Measurements from ENCODE around the gene CMSS1. TPM values are rescaled to one million over a fixed set of nuclear protein-coding genes. Genes with fewer than 3 reads are reported as not detected.

CMSS1 gene
- total RNA-seq, 4 donors from 2014 or later, result 11.2 to 16.3 (median 14.1) TPM

DNA sequence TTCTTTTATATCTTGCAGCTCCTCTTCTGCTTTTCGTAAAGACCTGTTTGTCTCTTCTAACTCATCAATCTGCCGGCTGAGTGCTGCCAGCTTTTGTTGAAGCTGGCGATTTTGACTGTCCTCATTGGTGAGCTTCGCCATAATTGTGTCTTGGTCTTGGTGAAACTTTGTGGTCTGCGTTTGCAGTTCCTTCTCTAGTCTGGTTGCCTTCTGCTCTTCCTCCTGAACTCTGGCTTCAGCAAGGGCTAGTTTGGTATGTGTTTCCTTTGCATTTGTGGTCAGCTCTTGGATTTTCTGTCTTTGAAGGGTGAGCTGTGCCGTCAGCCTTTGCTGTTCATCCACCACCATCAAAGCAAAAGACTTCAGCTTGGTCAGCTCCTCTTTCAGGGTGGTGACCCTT, 32.9 kb downstream of the CMSS1 start:
- WGBS, result 93% methylated on average over 6 of the region's 6 CpGs
- no peak for DNase-seq (ENCODE audit: extremely low spot score)
- intact Hi-C loops (cut with DNase I), result no loop called here
- Histone ChIP-seq H3K4me1 (peaks cover 27 to 84% (median 44%) of the 10 kb centered on the region in 4 donors), H3K4me3 (no peak overlapping the region), H3K9me3 (peaks cover 0 to 6% (median 4%) of the 10 kb centered on the region in 4 donors), H3K27ac (replicated peaks in 1 of 4) (peak overlapping the region in 3 of 4 donors; percentile 18 to 44 (median 19)), H3K36me3 (peaks cover 0 to 49% (median 18%) of the 10 kb centered on the region in 4 donors), H3K27me3 (no peaks in the 10 kb centered on the region)
- TF ChIP-seq, protein P1, sequence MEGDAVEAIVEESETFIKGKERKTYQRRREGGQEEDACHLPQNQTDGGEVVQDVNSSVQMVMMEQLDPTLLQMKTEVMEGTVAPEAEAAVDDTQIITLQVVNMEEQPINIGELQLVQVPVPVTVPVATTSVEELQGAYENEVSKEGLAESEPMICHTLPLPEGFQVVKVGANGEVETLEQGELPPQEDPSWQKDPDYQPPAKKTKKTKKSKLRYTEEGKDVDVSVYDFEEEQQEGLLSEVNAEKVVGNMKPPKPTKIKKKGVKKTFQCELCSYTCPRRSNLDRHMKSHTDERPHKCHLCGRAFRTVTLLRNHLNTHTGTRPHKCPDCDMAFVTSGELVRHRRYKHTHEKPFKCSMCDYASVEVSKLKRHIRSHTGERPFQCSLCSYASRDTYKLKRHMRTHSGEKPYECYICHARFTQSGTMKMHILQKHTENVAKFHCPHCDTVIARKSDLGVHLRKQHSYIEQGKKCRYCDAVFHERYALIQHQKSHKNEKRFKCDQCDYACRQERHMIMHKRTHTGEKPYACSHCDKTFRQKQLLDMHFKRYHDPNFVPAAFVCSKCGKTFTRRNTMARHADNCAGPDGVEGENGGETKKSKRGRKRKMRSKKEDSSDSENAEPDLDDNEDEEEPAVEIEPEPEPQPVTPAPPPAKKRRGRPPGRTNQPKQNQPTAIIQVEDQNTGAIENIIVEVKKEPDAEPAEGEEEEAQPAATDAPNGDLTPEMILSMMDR (IDR thresholded peaks at IDR 0.05), result no peak
- TF ChIP-seq POLR2A (IDR thresholded peaks at IDR 0.05; ENCODE audit: low read depth) (no peak), EP300 (IDR thresholded peaks at IDR 0.05) (no peak), POLR2AphosphoS5 (IDR thresholded peaks at IDR 0.05) (no peak)

DNA sequence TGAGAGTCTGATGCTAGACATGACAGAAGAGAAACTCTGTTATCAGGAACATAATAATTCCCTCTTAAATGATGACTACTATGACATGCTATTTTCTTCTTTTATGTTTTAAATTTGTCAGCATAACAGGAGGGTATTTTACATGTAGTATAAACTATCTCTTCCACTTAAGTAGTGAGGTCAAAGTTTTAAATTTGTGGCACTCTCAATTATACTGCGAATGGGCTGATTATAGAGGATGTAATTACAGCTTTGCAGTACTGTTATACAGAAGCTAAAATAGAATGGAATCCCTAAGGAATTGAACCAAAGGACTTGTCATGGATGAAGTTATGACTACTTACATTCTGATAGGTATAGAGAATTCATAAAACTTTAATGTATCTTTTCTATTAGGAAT, 34.3 kb downstream of the CMSS1 start:
- intact Hi-C loops (cut with DNase I), result no loop called here
- DNase-seq (ENCODE audit: extremely low spot score), result no peak
- Histone ChIP-seq H3K36me3 (peaks cover 0 to 61% (median 18%) of the 10 kb centered on the region in 4 donors), H3K9me3 (peaks cover 0 to 6% (median 4%) of the 10 kb centered on the region in 4 donors), H3K4me1 (peaks cover 16 to 83% (median 42%) of the 10 kb centered on the region in 4 donors), H3K27ac (replicated peaks in 1 of 4) (peak overlapping the region in 2 of 4 donors; percentile 8 to 27), H3K27me3 (no peaks in the 10 kb centered on the region), H3K4me3 (no peak overlapping the region)
- 87% methylated on average over 1 of the region's 1 CpG for WGBS
- TF ChIP-seq POLR2A (IDR thresholded peaks at IDR 0.05; ENCODE audit: low read depth) (no peak), EP300 (IDR thresholded peaks at IDR 0.05) (no peak), POLR2AphosphoS5 (IDR thresholded peaks at IDR 0.05) (no peak)
- TF ChIP-seq, protein P1 (IDR thresholded peaks at IDR 0.05), result no peak

DNA sequence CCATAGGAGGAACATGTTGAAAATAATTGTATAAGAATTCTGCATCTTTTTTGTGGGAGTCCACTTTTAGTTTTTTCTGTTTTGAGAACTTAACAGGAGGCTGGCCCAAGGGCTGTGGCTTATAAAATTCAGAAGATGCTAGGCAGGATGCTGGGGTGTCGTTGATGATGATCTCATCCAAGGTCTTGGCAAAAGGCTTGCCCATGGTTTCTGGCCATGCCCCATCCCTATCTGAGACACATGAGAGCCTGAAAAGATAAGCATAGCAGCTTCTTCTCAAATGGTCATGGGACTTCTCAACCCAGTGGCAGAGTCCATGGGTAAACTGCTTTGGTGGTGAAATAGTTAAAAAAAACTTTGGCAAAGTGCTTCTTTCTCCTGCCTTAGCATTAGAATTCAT, 35.2 kb downstream of the CMSS1 start:
- TF ChIP-seq POLR2AphosphoS5 (IDR thresholded peaks at IDR 0.05), result no peak
- no peak for TF ChIP-seq EP300 (IDR thresholded peaks at IDR 0.05)
- no peak for TF ChIP-seq POLR2A (IDR thresholded peaks at IDR 0.05; ENCODE audit: low read depth)
- WGBS, result 83% methylated on average over 1 of the region's 1 CpG
- peaks cover 17 to 83% (median 42%) of the 10 kb centered on the region in 4 donors for H3K4me1 ChIP-seq
- peak overlapping the region in 2 of 4 donors; percentile 28 to 54 for H3K27ac ChIP-seq (replicated peaks in 1 of 4)
- intact Hi-C loops (cut with DNase I), result no loop called here
- DNase-seq (ENCODE audit: extremely low spot score), result no peak
- H3K4me3 ChIP-seq, result no peak overlapping the region
- no peaks in the 10 kb centered on the region for H3K27me3 ChIP-seq
- peaks cover 0 to 70% (median 21%) of the 10 kb centered on the region in 4 donors for H3K36me3 ChIP-seq
- H3K9me3 ChIP-seq, result peaks cover 0 to 6% (median 4%) of the 10 kb centered on the region in 4 donors

DNA sequence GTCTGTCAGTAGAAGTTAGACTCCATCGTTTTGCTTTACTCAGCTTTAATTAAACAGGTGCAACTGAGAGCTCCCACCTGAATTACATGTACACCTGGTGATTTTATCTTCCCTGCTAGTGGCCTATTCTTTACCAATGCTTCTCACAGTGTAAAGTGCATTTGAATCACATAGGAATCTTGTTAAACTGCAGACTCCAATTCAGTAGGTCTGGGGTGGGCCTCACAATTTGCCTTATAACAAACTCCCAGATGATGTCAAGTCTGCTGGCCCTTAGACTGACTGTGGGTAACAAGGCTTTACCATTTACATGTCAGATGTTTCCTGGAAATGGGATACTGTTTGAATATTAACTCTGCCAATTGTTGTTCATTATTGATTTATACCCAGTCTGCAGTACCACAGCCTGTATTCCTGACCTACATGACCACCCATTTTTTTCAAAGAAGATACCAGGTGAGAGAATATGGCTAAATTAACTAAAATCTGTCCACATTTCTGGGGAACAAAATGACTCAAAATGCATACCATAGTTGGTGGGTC, 37.2 kb downstream of the CMSS1 start:
- no peak for DNase-seq (ENCODE audit: extremely low spot score)
- intact Hi-C loops (cut with DNase I), result no loop called here
- Histone ChIP-seq H3K9me3 (peaks cover 0 to 5% (median 1%) of the 10 kb centered on the region in 4 donors), H3K36me3 (peaks cover 0 to 61% (median 20%) of the 10 kb centered on the region in 4 donors), H3K4me3 (no peak overlapping the region), H3K4me1 (peaks cover 28 to 83% (median 51%) of the 10 kb centered on the region in 4 donors), H3K27ac (replicated peaks in 1 of 4) (peak overlapping the region in 2 of 4 donors; percentile 95 to 96), H3K27me3 (no peaks in the 10 kb centered on the region)
- 57% methylated on average over 1 of the region's 1 CpG for WGBS
- no peak for TF ChIP-seq POLR2AphosphoS5 (IDR thresholded peaks at IDR 0.05)

DNA sequence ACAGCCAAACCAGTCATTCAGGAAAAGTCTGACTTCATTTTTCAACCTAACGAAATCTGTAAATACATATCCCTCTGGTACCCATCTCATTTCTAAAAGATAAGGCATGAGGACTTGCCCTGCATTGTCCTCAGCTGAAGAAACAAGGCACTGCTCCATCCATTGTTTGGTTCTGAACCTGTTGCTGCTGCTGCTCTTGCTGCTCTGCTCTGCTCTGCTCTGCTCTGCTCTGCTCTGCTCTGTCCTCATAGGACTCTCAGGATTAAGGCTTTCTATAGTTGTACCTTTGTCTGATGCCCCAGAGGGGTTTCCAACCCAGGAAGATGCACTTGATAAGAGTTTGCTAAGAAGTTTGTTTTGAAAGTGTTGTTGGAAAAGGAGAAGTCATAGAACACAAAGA, 38.2 kb downstream of the CMSS1 start:
- Histone ChIP-seq H3K9me3 (peaks cover 0 to 5% (median 0%) of the 10 kb centered on the region in 4 donors), H3K4me1 (peaks cover 37 to 88% (median 62%) of the 10 kb centered on the region in 4 donors), H3K27me3 (no peaks in the 10 kb centered on the region), H3K4me3 (no peak overlapping the region), H3K27ac (replicated peaks in 1 of 4) (peak overlapping the region; percentile 36 to 96 (median 66)), H3K36me3 (peaks cover 0 to 59% (median 11%) of the 10 kb centered on the region in 4 donors)
- no peak for DNase-seq (ENCODE audit: extremely low spot score)
- TF ChIP-seq POLR2AphosphoS5 (IDR thresholded peaks at IDR 0.05), result no peak
- TF ChIP-seq, protein P1 (IDR thresholded peaks at IDR 0.05), result no peak
- TF ChIP-seq EP300 (IDR thresholded peaks at IDR 0.05), result no peak
- no peak for TF ChIP-seq POLR2A (IDR thresholded peaks at IDR 0.05; ENCODE audit: low read depth)
- WGBS, result 81% methylated on average over 1 of the region's 1 CpG
- intact Hi-C loops (cut with DNase I), result no loop called here

Data from esophagus muscularis mucosa (tissue), 4 donors.